GM19463 (cell line): ENCODE measurements around the gene UBE3D.
"Not testable (repeated sequence)": the region's sequence is repeated elsewhere in the genome, so short reads cannot be mapped to it uniquely, and the experiment has no call there.

Source experiments
- ATAC-seq: cut with Tn5 transposase; IDR thresholded peaks from one replicate; pipeline ENCODE4 v1.9.1; 2021; ENCODE audit warnings: mild to moderate bottlenecking, moderate library complexity; ENCODE audit not compliant: unreplicated experiment

The UBE3D gene

DNA sequence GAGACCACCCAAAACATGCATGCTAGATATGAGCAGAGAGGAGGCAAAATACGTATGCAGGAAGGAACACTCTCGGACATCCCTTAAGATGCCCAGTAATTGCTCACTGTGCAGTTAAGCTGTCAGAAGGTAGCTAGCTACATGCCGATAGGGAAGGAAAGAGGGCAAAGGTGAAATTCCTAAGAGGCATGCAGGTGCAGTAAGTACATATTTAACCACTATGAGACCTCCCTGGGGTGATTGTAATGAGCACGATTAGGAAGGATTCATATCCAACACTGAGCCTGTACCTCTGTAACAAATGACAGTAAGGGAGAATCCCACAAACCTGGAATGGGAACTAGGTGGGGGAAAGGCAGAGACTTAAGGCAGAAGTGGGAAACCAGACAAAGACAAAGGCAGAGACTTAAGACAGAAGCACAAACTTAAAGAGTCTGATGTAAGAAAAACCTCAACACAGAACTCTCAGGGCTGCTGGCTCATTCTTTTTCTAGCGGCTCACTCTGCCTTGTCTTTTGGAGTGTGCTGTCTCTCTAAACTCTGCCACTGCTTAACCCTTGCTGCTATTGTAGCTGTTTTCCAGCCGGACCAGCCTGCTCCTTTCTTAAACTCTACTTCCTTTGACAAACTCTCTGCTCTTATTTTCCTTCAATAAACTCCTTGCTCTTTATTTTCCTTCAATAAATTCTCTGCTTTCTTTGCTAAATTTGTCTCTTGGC, 148.1 kb downstream of the UBE3D start:
- no peak for ATAC-seq

- no peak for ATAC-seq
These were observed 150.0 kb downstream of the UBE3D start for GRCh38 chr6:82915666-82916065.

DNA sequence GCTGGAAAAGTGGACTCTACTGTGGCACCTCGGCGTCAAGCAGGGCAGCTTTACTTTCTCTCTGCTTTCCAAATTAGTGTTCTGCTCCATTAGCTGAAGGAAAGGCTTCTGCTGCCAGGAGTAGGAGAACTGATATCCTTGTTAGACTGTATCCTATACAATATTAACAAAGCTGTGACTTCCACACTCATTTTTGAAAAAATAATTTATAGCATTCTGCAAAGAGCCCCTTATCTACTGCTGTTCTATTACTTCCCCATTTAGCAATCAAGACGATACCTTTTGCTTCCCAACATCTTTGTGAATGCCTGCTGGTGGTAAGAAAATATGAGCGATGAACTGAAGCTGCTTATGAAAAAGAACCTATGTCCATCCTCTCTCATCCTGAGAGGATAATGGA, 151.1 kb downstream of the UBE3D start:
- ATAC-seq = no peak

GRCh38 chr6:82910820-82911219, 154.8 kb downstream of the UBE3D start:
- no peak for ATAC-seq

DNA sequence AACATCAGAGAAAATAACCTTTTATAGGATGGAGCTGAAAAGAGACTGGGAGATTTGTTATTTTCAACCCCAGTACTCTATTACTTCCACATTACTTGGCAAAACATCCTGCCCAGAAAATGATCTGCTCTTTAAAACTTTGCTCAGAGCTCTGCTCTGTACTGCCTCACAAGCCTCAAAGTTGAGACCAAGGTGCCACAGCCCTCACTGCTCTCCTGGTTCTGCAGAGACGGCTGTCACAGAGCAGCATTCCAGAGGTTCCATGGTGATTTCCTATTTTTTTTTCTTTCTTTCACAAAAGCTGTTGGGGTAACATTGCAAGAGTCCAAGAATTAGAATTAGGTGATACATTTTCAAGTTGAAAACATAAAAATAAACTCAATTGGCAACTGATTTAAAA, 155.2 kb downstream of the UBE3D start:
- no peak for ATAC-seq

GRCh38 chr6:82909551-82909950, 156.1 kb downstream of the UBE3D start:
- no peak for ATAC-seq

DNA sequence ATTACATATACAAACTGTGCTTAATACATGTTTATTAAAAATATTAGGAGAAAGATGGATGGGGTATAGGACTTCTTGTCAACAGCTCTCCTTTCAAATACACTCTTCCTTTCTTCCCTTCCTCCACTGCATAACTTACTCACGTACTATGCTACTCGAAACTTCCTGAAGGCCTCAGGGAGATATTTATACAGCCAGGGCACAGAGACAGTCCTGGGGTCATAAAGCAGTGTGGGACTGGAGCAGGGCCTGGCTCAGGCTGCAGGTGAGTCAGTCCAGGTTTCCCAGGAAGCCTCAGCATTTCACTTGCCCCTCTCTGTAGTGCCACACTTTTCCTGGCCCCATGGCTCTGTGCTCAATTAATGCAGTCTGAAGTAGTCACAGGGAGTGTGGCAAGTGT, 157.0 kb downstream of the UBE3D start:
- no peak for ATAC-seq

GRCh38 chr6:82906951-82907350, 158.7 kb downstream of the UBE3D start:
- ATAC-seq = no peak

DNA sequence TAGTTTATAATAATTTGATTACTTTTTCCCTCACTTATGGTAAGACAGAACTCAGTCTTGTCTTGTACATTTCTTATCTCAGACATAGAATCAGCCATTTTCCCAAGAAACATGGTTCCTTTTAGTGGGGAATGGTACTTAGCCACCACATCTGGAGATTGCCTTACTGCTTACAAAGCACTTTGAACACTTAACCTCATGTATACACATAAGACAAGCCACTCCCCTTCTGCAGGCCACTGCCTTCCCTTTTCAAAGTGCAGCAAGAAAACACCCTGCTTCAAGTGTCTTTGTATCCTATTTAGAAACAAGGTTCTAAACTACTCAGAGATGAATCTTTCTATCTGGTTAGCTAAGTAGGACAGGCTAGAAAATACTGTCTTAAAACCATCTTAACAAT, 159.2 kb downstream of the UBE3D start:
- ATAC-seq = no peak

GRCh38 chr6:82904860-82905259, 160.8 kb downstream of the UBE3D start:
- ATAC-seq = no peak

DNA sequence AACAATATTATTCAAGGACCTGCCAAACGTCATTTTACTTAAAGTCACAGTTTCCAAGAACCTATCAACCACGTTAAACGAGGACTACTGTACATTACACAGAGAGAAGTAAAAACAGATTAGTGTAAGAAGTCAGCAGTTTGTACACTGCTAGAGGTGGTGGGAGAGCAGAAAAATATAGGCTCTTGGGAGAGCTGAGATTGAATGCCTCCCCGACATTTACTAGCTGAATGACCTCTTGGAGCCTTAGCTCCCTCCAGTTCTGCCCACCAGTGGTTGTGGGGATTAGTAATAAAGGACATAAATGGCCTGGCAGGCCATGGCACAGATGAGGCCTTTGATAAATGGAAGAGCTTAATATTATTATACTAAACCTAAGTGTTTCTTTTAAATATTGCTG, 161.4 kb downstream of the UBE3D start:
- no peak for ATAC-seq

GRCh38 chr6:82902290-82902689, 163.4 kb downstream of the UBE3D start:
- ATAC-seq = no peak

DNA sequence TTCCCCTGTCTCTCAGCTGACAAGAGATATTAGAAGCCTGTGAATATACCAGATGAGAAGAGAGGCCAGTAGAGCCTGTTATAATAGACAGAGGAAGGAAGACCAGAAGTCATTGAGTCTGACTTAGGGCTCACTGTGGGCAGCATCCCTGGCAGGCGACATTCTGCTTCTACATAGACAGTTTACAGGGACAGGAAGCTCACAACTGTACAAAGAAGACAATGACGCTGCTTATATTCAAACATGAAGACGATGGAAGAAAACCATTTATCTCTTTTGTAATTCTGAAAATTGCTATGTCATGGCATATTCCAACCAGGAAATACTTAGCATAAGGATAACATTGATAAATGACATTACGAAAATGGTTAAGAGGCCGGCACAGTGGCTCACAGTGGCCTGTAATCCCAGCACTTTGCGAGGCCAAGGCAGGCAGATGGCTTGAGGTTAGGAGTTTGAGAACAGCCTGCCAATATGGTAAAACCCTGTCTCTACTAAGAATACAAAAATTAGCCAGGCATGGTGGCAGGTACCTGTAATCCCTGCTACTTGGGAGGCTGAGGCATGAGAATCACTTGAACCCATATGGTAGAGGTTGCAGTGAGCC, 170.9 kb downstream of the UBE3D start:
- no peak for ATAC-seq

- ATAC-seq = no peak
These were observed 171.6 kb downstream of the UBE3D start for GRCh38 chr6:82893889-82894652.

GRCh38 chr6:82891503-82891902, 174.1 kb downstream of the UBE3D start:
- not testable (repeated sequence) for ATAC-seq

- ATAC-seq = no peak
These were observed 174.6 kb downstream of the UBE3D start for GRCh38 chr6:82891076-82891475.

GRCh38 chr6:82890240-82890639, 175.4 kb downstream of the UBE3D start:
- ATAC-seq = no peak

DNA sequence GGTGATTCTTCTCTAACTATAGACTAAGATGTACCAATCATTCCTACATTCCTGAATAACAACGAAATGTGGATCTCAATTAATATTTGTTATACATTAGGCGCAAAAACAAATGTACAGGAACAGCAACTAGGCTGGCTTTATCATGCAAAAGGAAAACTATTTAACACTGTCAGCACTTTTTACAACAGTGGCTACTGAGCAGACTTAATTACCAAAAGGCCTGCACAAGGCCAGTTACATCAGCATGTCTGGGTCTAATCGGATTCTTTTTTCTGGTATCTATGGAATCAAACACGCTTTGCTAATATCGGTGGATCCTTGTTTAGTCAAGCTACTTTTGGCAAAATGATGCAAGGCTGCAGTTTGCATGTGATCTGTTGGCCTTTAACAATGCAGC, 176.5 kb downstream of the UBE3D start:
- no peak for ATAC-seq

DNA sequence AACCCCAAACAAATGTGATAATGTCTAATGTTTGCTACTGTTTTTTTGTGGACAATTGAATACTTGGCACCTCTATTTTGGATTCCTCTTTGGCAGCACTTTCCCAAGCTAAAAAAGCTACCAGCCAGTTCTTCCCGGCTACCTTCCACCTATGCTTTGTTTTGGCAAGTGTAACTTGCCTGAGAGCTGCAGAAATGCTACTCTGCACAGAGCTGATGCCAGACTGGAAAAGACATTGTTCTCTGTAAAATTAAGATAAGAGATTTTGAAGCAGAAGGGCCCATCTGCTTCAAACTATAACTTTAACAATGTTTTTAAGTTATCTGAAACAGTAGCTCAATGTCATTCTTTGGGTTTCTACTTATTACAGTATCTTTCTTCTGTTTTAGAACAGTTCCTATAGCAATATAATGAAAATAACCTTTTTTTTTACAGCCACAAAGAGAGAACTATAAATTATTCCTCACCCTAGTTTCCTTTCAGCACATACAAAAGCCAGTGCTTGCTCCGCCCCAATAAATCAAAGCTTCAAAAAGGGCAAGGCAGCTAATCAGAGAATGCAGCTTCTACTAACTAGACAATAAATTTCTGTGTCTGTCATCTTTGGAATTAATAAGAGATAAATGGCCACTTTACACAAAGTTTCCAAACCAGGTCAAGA, 183.1 kb downstream of the UBE3D start:
- no peak for ATAC-seq

- ATAC-seq = no peak
These were observed 184.1 kb downstream of the UBE3D start for GRCh38 chr6:82881519-82881918.

DNA sequence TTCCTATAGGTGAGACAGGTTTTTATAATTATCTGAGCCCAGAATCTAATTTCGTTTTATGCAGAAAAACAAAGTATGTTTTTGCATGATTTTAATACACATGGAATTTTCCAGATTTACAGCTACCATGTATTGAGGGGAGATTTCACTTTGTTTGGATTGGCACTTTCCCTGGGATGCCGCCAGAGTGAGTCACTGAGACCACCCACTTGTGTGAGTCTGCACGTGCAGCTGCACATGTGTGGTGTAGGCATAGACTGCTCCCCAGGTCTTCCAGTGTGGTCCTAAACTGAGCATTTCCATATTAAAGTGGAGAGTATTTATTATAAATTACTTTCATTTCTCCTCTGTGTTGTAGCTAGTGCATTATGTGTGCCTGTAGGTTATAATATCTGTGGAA, 186.8 kb downstream of the UBE3D start:
- ATAC-seq = no peak
